Chondrocyte (in vitro differentiated cells): ENCODE data around the gene CDHR3. TPM values are rescaled to one million over a fixed set of nuclear protein-coding genes. Genes with fewer than 3 reads are reported as not detected.

Experiments used
- DNase-seq: peaks from one replicate; pipeline ENCODE4 v3.0.0; 2021; ENCODE audit warnings: mixed read lengths, low spot score
- H3K27ac Mint-ChIP-seq: one replicate; pipeline ENCODE4 v1.8.0; 2021; ENCODE audit warnings: mild to moderate bottlenecking, moderate library complexity, mixed read lengths; ENCODE audit not compliant: unreplicated experiment
- H3K27me3 Mint-ChIP-seq: 2 replicates; pipeline ENCODE4 v1.8.0; 2021; ENCODE audit warnings: low read depth, mixed read lengths
- H3K36me3 Mint-ChIP-seq: 2 replicates; pipeline ENCODE4 v1.8.0; 2021; ENCODE audit warnings: low read depth, mixed read lengths
- H3K4me1 Mint-ChIP-seq: 2 replicates; pipeline ENCODE4 v1.8.0; 2021; ENCODE audit warnings: low read depth, mild to moderate bottlenecking, mixed read lengths
- H3K4me3 Mint-ChIP-seq: one replicate; pipeline ENCODE4 v1.8.0; 2021; ENCODE audit warnings: mild to moderate bottlenecking, moderate library complexity, mixed read lengths; ENCODE audit not compliant: unreplicated experiment
- H3K9me3 Mint-ChIP-seq: 2 replicates; pipeline ENCODE4 v1.8.0; 2021; ENCODE audit warnings: low read depth, mixed read lengths
- CTCF ChIP-seq: fragments of 200-600 bp; sonication (generic); IDR thresholded peaks from 2 replicates; pipeline ENCODE4 v1.5.0; 2021; ENCODE audit warnings: antibody characterized with exemption, mild to moderate bottlenecking, moderate library complexity
- total RNA-seq: library from RNA; stranded (reverse); gene quantifications from 3 replicates; pipeline ENCODE4 v1.2.1, GENCODE V29; 2021

Gene CDHR3
- total RNA-seq, 1 donor from 2014 or later, result 1.0 TPM

GRCh38 chr7:106080300-106080987 lies 117.4 kb downstream of the CDHR3 start:
- H3K36me3 Mint-ChIP-seq, result no peaks in the 10 kb centered on the region
- no peak for DNase-seq
- H3K9me3 Mint-ChIP-seq, result peaks cover 3% of the 10 kb centered on the region
- H3K4me1 Mint-ChIP-seq, result no peaks in the 10 kb centered on the region
- no peak overlapping the region for H3K27ac Mint-ChIP-seq
- TF ChIP-seq CTCF, result no peak
- no peaks in the 10 kb centered on the region for H3K27me3 Mint-ChIP-seq
- H3K4me3 Mint-ChIP-seq, result no peak overlapping the region

GRCh38 chr7:106082087-106082854 lies 119.2 kb downstream of the CDHR3 start:
- peaks cover 3% of the 10 kb centered on the region for H3K9me3 Mint-ChIP-seq
- TF ChIP-seq CTCF, result no peak
- no peaks in the 10 kb centered on the region for H3K4me1 Mint-ChIP-seq
- H3K4me3 Mint-ChIP-seq, result no peak overlapping the region
- H3K27me3 Mint-ChIP-seq, result no peaks in the 10 kb centered on the region
- no peak overlapping the region for H3K27ac Mint-ChIP-seq
- no peaks in the 10 kb centered on the region for H3K36me3 Mint-ChIP-seq
- no peak for DNase-seq

Other genes starting within 250 kb of the CDHR3 start
- 6.4 to 8.8 TPM (median 6.5 TPM) in 3 replicates for gene ATXN7L1, start 86.7 kb upstream of the CDHR3 start, total RNA-seq
- 53.9 to 75.7 TPM (median 71.8 TPM) in 3 replicates for gene SYPL1, start 149.0 kb downstream of the CDHR3 start, total RNA-seq